Measurements from ENCODE around the gene ASXL1. TPM values are rescaled to one million over a fixed set of nuclear protein-coding genes. Genes with fewer than 3 reads are reported as not detected.
"Not testable (repeated sequence)": the region's sequence is repeated elsewhere in the genome, so short reads cannot be mapped to it uniquely, and the experiment has no call there.

The ASXL1 gene
- total RNA-seq, 2 experiments from 2014 or later = 129 to 137 TPM

- CTCF ChIA-PET = interaction anchor here (0.7 to 1.6 kb wide), 2 partner anchors 21 to 31 kb away, joined by 3 to 5 read pairs; no protein-coding TSS in a partner anchor
- no peak for ATAC-seq
- peak overlapping the region; percentile 14 for H3K27ac Mint-ChIP-seq
Measured at GRCh38 chr20:32315891-32316290, 42.2 kb upstream of the ASXL1 start.

GRCh38 chr20:32316667-32317066 is 41.5 kb upstream of the ASXL1 start:
- intact Hi-C loops (cut with micrococcal nuclease) = no loop called here
- CTCF ChIA-PET = interaction anchor here (1.2 to 1.6 kb wide), 2 partner anchors 15 to 20 kb away, joined by 3 to 5 read pairs; no protein-coding TSS in a partner anchor
- Mint-ChIP-seq H3K36me3 (ENCODE audit: low read depth) (peaks cover 63% of the 10 kb centered on the region), H3K4me1 (ENCODE audit: low read depth) (peaks cover 19% of the 10 kb centered on the region), H3K4me3 (no peak overlapping the region), H3K9me3 (no peaks in the 10 kb centered on the region), H3K27ac (peak overlapping the region; percentile 14), H3K27me3 (no peaks in the 10 kb centered on the region)
- no peak for DNase-seq
- POLR2A ChIA-PET = interaction anchor here (0.8 to 1.7 kb wide), 8 partner anchors 10 to 108 kb away, joined by 3 to 5 read pairs (median 4); no protein-coding TSS in a partner anchor
- no peak for TF ChIP-seq CTCF (IDR thresholded peaks at IDR 0.05)
- no peak for ATAC-seq

More at GRCh38 chr20:32315891-32316290, 42.2 kb upstream of the ASXL1 start:
- no peaks in the 10 kb centered on the region for H3K27me3 Mint-ChIP-seq
- POLR2A ChIA-PET = interaction anchor here (0.8 to 1.5 kb wide), 4 partner anchors 11 to 52 kb away, joined by 3 to 5 read pairs (median 4); no protein-coding TSS in a partner anchor
- TF ChIP-seq CTCF (IDR thresholded peaks at IDR 0.05) = no peak
- H3K4me3 Mint-ChIP-seq = no peak overlapping the region
- peaks cover 16% of the 10 kb centered on the region for H3K4me1 Mint-ChIP-seq (ENCODE audit: low read depth)
- no peak for DNase-seq
- intact Hi-C loops (cut with micrococcal nuclease) = no loop called here
- H3K9me3 Mint-ChIP-seq = no peaks in the 10 kb centered on the region
- H3K36me3 Mint-ChIP-seq (ENCODE audit: low read depth) = peaks cover 61% of the 10 kb centered on the region

DNA sequence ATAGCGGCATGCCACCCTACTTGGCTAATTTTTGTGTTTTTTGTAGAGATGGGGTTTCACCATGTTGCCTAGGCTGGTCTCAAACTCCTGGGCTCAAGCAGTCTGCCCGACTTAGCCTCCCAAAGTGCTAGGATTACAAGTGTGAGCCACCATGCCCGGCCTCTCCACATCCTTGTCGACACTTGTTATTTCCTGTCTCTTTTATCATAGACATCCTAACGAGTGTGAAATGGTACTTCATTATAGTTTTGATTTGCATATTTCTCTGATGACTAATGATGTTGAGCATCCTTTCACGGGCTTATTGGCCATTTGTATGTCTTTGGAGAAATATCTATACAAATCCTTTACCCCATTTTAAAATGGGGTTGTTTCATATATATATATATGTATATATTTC is 39.0 kb upstream of the ASXL1 start:
- ChIA-PET CTCF (no interaction called here), POLR2A (no interaction called here)
- Mint-ChIP-seq H3K27ac (peak overlapping the region; percentile 34), H3K4me3 (no peak overlapping the region), H3K36me3 (ENCODE audit: low read depth) (peaks cover 56% of the 10 kb centered on the region), H3K9me3 (no peaks in the 10 kb centered on the region), H3K27me3 (no peaks in the 10 kb centered on the region), H3K4me1 (ENCODE audit: low read depth) (peaks cover 9% of the 10 kb centered on the region)
- ATAC-seq = peak; percentile 73
- TF ChIP-seq CTCF (IDR thresholded peaks at IDR 0.05) = no peak
- DNase-seq = peak; percentile 34
- intact Hi-C loops (cut with micrococcal nuclease) = no loop called here

DNA sequence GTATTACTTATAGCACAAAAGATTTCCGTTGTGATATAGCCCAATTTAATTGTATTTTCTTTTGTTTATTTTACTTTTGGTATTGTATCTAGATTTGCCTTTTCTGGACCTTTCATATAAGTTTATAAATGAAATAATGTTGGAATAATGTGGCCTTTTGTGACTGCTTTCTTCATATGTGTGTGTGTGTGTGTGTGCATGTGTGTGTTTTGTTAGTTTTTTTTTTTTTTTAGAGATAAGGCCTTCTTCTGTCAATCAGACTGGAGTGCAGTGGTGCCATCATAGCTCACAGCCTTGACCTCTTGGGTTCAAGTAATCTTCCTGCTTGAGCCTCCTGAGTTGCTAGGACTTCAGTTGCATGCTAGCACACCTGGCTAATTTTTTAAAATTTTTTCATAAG is 37.8 kb upstream of the ASXL1 start:
- intact Hi-C loops (cut with micrococcal nuclease) = no loop called here
- Mint-ChIP-seq H3K9me3 (no peaks in the 10 kb centered on the region), H3K27ac (no peak overlapping the region), H3K4me3 (no peak overlapping the region), H3K36me3 (ENCODE audit: low read depth) (peaks cover 47% of the 10 kb centered on the region), H3K4me1 (ENCODE audit: low read depth) (peaks cover 12% of the 10 kb centered on the region), H3K27me3 (no peaks in the 10 kb centered on the region)
- DNase-seq (no peak), ATAC-seq (no peak)
- ChIA-PET POLR2A (no interaction called here), CTCF (no interaction called here)
- TF ChIP-seq CTCF (IDR thresholded peaks at IDR 0.05) = no peak

DNA sequence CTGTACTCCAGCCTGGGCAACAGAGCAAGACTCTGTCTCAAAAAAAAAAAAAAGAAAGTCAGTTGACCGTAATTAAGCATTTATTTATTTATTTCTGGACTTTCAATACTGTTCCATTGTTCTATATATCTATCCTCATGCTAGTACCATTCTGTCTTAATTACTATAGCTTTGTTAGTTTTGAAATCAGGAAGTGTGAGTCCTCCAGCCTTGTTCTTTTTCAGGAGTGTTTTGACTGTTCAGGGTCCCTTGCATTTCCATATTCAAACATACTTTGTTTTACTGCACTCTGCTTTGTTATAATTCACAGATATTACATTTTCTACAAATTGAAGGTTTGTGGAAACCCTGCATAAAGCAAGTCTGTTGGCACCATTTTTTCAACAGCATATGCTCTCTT is 36.7 kb upstream of the ASXL1 start:
- H3K4me3 Mint-ChIP-seq = no peak overlapping the region
- peaks cover 40% of the 10 kb centered on the region for H3K36me3 Mint-ChIP-seq (ENCODE audit: low read depth)
- TF ChIP-seq CTCF (IDR thresholded peaks at IDR 0.05) = no peak
- peak overlapping the region; percentile 10 for H3K27ac Mint-ChIP-seq
- intact Hi-C loops (cut with micrococcal nuclease) = no loop called here
- ChIA-PET POLR2A (interaction anchor here (1.6 kb wide), 1 partner anchor 17 kb away, joined by 5 read pairs; no protein-coding TSS in a partner anchor), CTCF (no interaction called here)
- ATAC-seq = no peak
- no peaks in the 10 kb centered on the region for H3K27me3 Mint-ChIP-seq
- peaks cover 12% of the 10 kb centered on the region for H3K4me1 Mint-ChIP-seq (ENCODE audit: low read depth)
- H3K9me3 Mint-ChIP-seq = no peaks in the 10 kb centered on the region
- no peak for DNase-seq

DNA sequence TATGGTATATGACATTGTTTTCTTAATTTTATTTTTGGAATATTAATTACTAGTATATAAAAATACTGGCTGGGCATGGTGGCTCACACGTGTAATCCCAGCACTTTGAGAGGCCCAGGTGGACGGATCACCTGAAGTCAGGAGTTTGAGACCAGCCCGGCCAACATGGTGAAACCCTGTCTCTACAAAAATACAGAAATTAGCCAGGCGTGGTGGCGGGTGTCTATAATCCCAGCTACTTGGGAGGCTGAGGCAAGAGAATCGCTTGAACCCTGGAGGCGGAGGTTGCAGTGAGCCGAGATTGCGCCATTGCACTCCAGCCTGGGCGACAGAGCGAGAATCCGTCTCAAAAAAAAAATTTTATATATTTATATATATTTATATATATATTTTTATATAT is 35.9 kb upstream of the ASXL1 start:
- ATAC-seq; DNase-seq; H3K27me3 Mint-ChIP-seq; intact Hi-C loops (cut with micrococcal nuclease); CTCF ChIA-PET; H3K4me3 Mint-ChIP-seq; H3K9me3 Mint-ChIP-seq; H3K27ac Mint-ChIP-seq: not testable (repeated sequence)
- Mint-ChIP-seq H3K4me1 (ENCODE audit: low read depth) (peaks cover 12% of the 10 kb centered on the region), H3K36me3 (ENCODE audit: low read depth) (peaks cover 40% of the 10 kb centered on the region)
- POLR2A ChIA-PET = interaction anchor here (0.6 to 1.6 kb wide), 2 partner anchors 12 to 18 kb away, joined by 3 to 5 read pairs; no protein-coding TSS in a partner anchor

- H3K4me3 Mint-ChIP-seq; DNase-seq; H3K27ac Mint-ChIP-seq; H3K9me3 Mint-ChIP-seq; H3K27me3 Mint-ChIP-seq; intact Hi-C loops (cut with micrococcal nuclease); CTCF ChIA-PET; ATAC-seq: not testable (repeated sequence)
- peaks cover 38% of the 10 kb centered on the region for H3K36me3 Mint-ChIP-seq (ENCODE audit: low read depth)
- POLR2A ChIA-PET = interaction anchor here (1.1 kb wide), 1 partner anchor 9 kb away, joined by 3 read pairs; no protein-coding TSS in a partner anchor
- peaks cover 12% of the 10 kb centered on the region for H3K4me1 Mint-ChIP-seq (ENCODE audit: low read depth)
Measured at GRCh38 chr20:32323761-32324160, 34.4 kb upstream of the ASXL1 start.
